K562 (cell line): ENCODE measurements around the gene SYN1.

ENCODE experiments used
- CCAR2 ChIP-seq: fragments of 200-400 bp; formaldehyde crosslinking; IDR thresholded peaks from 2 replicates; pipeline ENCODE4 v1.6.1; 2017; ENCODE audit warnings: mild to moderate bottlenecking, low read depth, low read length
- CREM ChIP-seq: IDR thresholded peaks from 2 replicates; pipeline ENCODE4 v1.6.1; 2014; ENCODE audit warnings: antibody characterized with exemption, low read depth
- POLR2A ChIP-seq: fragments of 450-650 bp; conservative IDR thresholded peaks from 2 replicates; pipeline ENCODE4 v1.6.1; 2016
- RAD21 ChIP-seq, 2 experiments: fragments of 250-450 bp in 1 of 2; fragments of 450-650 bp in 1 of 2; sonication (Bioruptor Pico) in 1 of 2; formaldehyde crosslinking in 1 of 2; IDR thresholded peaks in 1 of 2; conservative IDR thresholded peaks in 1 of 2; 2 replicates each; pipeline versions ENCODE4 v1.4.0 to v1.8.0; 2020 to 2022; ENCODE audit warnings: mild to moderate bottlenecking in 2 of 2, moderate library complexity in 1 of 2
- SMAD1 ChIP-seq: fragments of 150-350 bp; IDR thresholded peaks from 2 replicates; pipeline ENCODE4 v1.6.1; 2014; ENCODE audit warnings: low read length, low read depth; ENCODE audit not compliant: partially characterized antibody
- SOX6 ChIP-seq: fragments of 450-650 bp; IDR thresholded peaks from 2 replicates; pipeline ENCODE4 v1.6.1; 2014; ENCODE audit warnings: mild to moderate bottlenecking
- SRF ChIP-seq, 2 experiments: fragments of 250-450, 450-650 bp in 1 of 2; sonication (Bioruptor Pico) in 1 of 2; sonication (generic) in 1 of 2; formaldehyde crosslinking; IDR thresholded peaks; 2 replicates each; pipeline versions ENCODE4 v1.5.0 to v1.5.1; 2020 to 2022; ENCODE audit warnings: mild to moderate bottlenecking in 1 of 2, missing genetic modification reagents in 1 of 2
- TCF7L2 ChIP-seq: fragments of 150-350 bp; IDR thresholded peaks from 2 replicates; pipeline ENCODE4 v1.6.1; 2016; ENCODE audit warnings: low read depth, mild to moderate bottlenecking, low read length, moderate library complexity
- ZNF121 ChIP-seq: sonication (generic); formaldehyde crosslinking; conservative IDR thresholded peaks from 2 replicates; pipeline ENCODE4 v1.8.0; 2022; ENCODE audit warnings: missing genetic modification reagents
- TF ChIP-seq, protein P1 (sequence below): fragments of 250-450 bp; sonication (Bioruptor Pico); IDR thresholded peaks from 2 replicates; pipeline ENCODE4 v1.4.0; 2020; ENCODE audit warnings: mild to moderate bottlenecking
- TF ChIP-seq, protein P2 (sequence below), 3 experiments: IDR thresholded peaks in 2 of 3; conservative IDR thresholded peaks in 1 of 3; 2 replicates each; pipeline ENCODE4 v1.5.1; 2011 to 2012; ENCODE audit warnings: low read length in 3 of 3, mild to moderate bottlenecking in 3 of 3, control low read depth in 2 of 3, improper control_type of control experiment in 1 of 3, inconsistent platforms in 1 of 3, low read depth in 1 of 3, mixed read lengths in 1 of 3, moderate library complexity in 1 of 3; ENCODE audit not compliant: insufficient read depth in 2 of 3

DNA sequence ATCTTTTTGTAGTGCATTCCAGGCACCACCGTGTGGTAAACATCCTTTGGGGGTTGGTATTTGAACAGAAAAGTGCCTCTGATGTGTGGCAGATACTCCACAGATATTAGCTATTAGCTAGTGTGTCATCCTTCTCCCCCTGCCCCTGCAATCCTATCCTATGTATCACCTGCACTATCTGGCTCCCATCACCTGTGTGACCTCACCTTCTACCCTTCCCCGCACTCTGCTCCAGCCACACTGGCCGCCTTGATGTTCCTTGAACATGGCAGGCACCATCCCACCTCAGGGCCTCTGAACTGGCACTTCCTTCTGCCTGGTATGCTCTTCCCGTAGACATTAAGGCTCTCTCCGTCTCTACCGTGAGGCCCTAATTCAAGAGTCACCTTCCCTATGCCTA, 27.0 kb upstream of the SYN1 start:
- TF ChIP-seq POLR2A (no peak), SRF (CRISPR knock-in tag; IDR thresholded peaks at IDR 0.05) (no peak), SMAD1 (no peak), TCF7L2 (no peak), RAD21 (CRISPR knock-in tag; conservative IDR thresholded peaks at IDR 0.05 in 1 of 2, IDR thresholded peaks at IDR 0.05 in 1 of 2) (no peak), CCAR2 (no peak), ZNF121 (CRISPR knock-in tag) (no peak), SOX6 (no peak), CREM (no peak)
- TF ChIP-seq, protein P1, sequence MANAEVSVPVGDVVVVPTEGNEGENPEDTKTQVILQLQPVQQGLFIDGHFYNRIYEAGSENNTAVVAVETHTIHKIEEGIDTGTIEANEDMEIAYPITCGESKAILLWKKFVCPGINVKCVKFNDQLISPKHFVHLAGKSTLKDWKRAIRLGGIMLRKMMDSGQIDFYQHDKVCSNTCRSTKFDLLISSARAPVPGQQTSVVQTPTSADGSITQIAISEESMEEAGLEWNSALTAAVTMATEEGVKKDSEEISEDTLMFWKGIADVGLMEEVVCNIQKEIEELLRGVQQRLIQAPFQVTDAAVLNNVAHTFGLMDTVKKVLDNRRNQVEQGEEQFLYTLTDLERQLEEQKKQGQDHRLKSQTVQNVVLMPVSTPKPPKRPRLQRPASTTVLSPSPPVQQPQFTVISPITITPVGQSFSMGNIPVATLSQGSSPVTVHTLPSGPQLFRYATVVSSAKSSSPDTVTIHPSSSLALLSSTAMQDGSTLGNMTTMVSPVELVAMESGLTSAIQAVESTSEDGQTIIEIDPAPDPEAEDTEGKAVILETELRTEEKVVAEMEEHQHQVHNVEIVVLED (CRISPR knock-in tag) = no peak
- TF ChIP-seq, protein P2, sequence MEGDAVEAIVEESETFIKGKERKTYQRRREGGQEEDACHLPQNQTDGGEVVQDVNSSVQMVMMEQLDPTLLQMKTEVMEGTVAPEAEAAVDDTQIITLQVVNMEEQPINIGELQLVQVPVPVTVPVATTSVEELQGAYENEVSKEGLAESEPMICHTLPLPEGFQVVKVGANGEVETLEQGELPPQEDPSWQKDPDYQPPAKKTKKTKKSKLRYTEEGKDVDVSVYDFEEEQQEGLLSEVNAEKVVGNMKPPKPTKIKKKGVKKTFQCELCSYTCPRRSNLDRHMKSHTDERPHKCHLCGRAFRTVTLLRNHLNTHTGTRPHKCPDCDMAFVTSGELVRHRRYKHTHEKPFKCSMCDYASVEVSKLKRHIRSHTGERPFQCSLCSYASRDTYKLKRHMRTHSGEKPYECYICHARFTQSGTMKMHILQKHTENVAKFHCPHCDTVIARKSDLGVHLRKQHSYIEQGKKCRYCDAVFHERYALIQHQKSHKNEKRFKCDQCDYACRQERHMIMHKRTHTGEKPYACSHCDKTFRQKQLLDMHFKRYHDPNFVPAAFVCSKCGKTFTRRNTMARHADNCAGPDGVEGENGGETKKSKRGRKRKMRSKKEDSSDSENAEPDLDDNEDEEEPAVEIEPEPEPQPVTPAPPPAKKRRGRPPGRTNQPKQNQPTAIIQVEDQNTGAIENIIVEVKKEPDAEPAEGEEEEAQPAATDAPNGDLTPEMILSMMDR (IDR thresholded peaks at IDR 0.05 in 2 of 3, conservative IDR thresholded peaks at IDR 0.05 in 1 of 3; ENCODE audit: insufficient read depth in 2 of 3, low read depth in 1 of 3, low read length in 3 of 3) = no peak
